Measurements from ENCODE around the gene CDC25C.

DNA sequence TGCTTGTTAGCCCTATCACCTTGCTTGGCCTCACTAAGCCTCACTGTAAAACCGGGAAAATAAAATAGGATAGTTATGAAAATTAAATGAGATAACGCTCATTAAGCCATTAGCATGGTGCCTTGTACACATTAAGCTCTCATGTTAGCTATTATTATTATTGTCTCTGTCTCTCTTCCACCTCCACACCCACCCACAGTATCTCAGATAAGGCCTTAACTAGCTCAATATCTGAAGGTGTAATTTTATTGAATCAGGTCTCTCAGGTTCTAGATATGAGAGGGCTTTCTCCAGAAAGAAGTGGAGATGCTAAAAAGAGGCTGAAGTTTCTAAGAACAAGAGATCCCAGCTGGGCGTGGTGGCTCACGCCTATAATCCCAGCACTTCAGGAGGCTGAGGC, 84.8 kb downstream of the CDC25C start:
- TF ChIP-seq POLR2A (IDR thresholded peaks at IDR 0.05; ENCODE audit: low read depth, low read length): no peak
- TF ChIP-seq POLR2AphosphoS5 (IDR thresholded peaks at IDR 0.05; ENCODE audit: low read depth, low read length): no peak
